Cardiac fibroblast (primary cell): Measurements from ENCODE around the gene MFF.

Source experiments
- DNase-seq, 2 donors: peaks; one replicate each; pipeline versions ENCODE4 v3.0.0 to v3.0.0-alpha.2; 2010; ENCODE audit warnings: low read depth in 2 of 2
- H3K4me3 ChIP-seq, 2 donors: replicated peaks in 1 of 2; 1 replicate in 1 of 2; 2 replicates in 1 of 2; pipeline ENCODE4 v1.5.1; 2011; ENCODE audit warnings: low read depth in 2 of 2, low read length in 2 of 2, mild to moderate bottlenecking in 2 of 2, moderate library complexity in 1 of 2
- CTCF ChIP-seq: IDR thresholded peaks from one replicate; pipeline ENCODE4 v1.5.1; 2011; ENCODE audit warnings: low read depth, mild to moderate bottlenecking, low read length, inconsistent platforms

Gene MFF

GRCh38 chr2:227296671-227297405, 28.2 kb upstream of the MFF start:
- no peak for DNase-seq
- TF ChIP-seq CTCF, result no peak
- no peak overlapping the region for H3K4me3 ChIP-seq

- no peak for DNase-seq
- no peak overlapping the region for H3K4me3 ChIP-seq
- no peak for TF ChIP-seq CTCF
Measured at GRCh38 chr2:227301523-227301922, 23.5 kb upstream of the MFF start.

- H3K4me3 ChIP-seq, result no peak overlapping the region
- TF ChIP-seq CTCF, result no peak
- DNase-seq, result peak; percentile 12 to 46
Measured at GRCh38 chr2:227308784-227309183, 16.3 kb upstream of the MFF start.

- DNase-seq, result no peak
- no peak for TF ChIP-seq CTCF
- H3K4me3 ChIP-seq, result no peak overlapping the region
Measured at GRCh38 chr2:227310756-227311110, 14.3 kb upstream of the MFF start.

- no peak for DNase-seq
- no peak for TF ChIP-seq CTCF
- H3K4me3 ChIP-seq, result no peak overlapping the region
Measured at GRCh38 chr2:227311861-227312506, 13.1 kb upstream of the MFF start.

GRCh38 chr2:227312579-227312978, 12.5 kb upstream of the MFF start:
- TF ChIP-seq CTCF, result no peak
- no peak for DNase-seq
- no peak overlapping the region for H3K4me3 ChIP-seq
